HG03354 (cell line): Measurements from ENCODE around the gene KEL.

ENCODE experiments used
- ATAC-seq: cut with Tn5 transposase; IDR thresholded peaks from one replicate; pipeline ENCODE4 v1.9.1; 2021; ENCODE audit warnings: mild to moderate bottlenecking; ENCODE audit not compliant: unreplicated experiment, poor library complexity, severe bottlenecking

KEL gene

DNA sequence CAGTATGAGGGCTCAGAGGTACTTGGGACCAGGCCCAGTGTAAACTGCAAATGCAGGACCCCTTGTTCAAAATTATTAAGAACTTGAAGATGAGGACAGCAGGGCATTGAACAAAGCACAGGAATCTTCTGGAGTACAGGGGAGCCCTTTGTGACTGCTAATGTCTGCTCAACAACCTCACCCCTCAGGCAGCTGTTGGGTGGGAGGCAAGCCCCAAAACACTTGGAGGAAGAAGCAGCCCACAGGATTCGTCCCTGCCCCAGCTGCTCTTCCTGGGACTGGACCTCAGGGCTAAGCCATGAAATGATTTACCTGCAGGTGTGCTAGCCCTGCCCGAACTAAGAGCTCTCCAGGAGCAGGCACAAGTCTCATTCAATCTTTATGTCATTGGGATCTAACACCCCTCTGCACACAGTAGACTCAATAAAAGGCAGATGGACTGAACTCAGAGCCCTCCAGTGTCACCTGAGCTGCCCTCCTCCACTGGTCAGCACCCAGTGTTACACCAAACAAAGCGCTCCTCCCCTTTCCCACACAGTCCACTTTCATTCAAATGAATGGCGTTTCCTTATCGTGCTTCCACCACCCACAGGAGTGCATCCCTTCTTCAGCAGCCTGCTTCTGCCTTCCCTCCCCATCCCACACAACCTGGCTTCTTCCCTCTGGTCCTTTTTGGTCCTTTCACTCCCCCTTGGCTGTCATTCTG is 29.6 kb downstream of the KEL start:
- ATAC-seq = no peak

DNA sequence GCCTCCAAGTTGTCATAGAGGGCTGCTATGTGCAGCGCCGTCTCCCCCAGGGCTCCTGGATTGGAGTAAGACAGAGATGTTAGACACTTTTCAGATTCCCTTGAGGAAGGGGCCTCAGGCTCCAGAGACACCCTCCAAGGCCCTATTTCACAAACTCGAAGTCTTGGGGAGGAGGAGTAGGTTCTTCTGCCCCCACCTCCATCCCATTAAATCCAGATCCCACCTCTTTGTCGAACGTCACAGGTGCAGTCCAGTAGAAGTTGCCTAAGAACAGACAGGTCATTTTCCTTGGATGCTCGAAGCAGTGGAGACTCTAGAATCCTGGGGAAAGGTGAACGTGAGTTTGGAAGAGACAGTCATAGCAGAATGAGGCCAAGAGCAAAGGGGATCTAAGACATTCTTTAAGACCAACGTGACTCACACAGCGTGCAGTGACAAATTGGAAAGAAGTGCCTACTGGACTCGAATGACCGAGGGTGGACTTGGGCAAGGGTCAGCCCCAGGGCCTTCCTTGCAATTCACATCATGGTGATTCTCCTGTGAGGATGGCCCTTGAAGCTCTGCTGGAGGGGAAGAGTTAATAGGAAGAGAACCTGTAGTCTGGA is 31.9 kb downstream of the KEL start:
- no peak for ATAC-seq

DNA sequence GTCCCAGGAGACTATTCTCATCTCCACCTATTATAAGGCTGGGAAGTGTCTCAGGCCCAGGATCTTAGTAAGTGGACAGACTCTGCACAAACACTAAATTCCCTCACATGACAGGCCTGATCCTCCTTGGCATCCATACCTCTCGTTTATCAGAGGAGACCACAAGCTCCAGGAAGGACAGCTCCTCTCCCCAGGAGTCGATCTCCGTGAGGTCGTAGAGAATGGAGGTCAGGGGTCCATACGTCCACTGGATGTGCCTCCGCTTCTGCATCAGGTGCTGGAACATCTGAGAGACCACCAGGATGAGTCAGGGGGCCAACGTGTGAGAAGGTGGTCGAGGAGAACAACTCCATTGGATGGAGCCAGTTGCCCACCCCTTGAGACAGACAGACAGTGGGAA is 34.2 kb downstream of the KEL start:
- ATAC-seq = no peak

DNA sequence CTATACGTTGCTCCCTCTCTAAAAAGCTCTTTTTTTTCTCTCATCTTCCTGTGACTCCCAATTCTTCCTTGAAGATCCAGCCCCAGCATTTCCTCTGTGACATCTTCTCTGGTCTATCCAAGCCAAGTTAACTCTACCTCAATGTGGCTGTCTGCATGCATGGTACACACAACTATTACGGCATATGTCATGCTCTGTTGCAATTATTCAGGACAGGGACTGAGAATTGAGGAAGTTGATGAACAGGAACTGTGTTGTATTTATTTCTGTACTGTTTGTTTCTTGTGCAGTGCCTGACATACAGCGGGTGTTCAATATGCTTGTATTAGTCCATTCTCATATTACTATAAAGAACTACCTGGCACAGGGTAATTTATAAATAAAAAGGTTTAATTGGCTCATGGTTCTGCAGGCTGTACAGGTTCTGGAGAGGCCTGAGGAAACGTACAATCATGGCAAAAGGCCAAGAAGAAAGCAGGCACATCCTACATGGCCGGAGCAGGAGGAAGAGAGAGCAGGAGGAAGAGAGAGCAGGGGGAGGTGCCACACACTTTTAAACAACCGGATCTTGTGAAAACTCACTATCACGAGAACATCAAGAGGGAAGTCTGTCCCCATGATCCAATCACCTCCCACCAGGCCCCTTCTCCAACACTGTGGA is 34.9 kb downstream of the KEL start:
- no peak for ATAC-seq

DNA sequence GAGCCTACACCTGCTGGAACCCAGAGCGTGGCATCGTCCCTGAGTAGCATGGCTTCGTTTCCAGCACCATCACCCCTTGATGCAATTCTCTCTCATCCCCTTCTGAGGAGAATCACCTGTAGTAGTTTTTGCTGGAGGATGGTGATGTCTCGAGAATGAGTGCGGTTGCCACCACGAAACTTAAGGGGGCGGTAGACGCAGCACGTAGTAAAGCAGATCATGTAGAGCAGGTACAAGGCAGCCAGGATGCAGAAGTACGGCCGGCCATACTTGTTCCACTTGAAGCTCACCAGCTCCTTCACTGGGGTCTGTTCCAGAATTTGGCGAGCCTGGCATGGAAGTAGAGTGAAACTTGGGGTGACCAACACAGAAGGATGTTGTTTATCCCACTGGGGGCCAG is 36.8 kb downstream of the KEL start:
- no peak for ATAC-seq

DNA sequence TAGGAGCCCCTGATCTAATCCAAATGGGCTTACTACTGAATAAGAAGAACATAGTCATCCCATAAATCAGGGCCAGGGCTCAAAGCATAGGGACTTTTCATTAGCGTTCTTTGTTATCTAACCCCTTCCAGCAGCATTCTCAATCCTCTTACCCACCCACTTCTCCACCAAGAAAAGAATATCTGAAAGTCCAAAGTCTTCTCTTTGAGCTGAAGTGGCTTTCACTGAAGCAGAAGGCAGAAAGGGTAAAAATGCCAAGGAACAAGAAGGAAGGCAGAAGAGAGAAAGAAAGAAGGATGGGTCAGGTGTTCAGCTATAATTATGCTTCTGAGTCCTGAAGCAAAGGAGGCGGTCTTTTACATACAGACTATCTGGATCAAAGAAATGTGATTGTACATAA is 38.8 kb downstream of the KEL start:
- no peak for ATAC-seq

DNA sequence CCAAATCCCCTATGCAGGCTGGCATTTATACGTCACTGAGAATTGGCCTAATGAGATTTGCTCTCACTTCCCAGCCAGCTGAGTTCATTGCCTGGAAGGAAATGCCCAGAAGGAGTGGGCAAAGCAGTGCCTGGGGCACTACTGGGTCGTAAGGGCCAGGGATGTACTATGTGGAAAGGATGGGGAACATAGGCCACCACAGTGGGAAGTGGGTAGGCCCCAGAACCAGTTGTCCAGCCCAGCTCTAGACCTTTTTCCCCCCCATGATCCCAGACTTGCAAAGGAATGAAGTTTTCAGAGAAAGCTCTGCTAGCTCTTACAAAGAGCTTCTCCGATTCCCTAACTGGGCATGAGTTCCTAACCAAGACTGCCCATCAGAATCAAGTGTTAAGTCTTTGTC is 42.5 kb downstream of the KEL start:
- ATAC-seq = no peak

DNA sequence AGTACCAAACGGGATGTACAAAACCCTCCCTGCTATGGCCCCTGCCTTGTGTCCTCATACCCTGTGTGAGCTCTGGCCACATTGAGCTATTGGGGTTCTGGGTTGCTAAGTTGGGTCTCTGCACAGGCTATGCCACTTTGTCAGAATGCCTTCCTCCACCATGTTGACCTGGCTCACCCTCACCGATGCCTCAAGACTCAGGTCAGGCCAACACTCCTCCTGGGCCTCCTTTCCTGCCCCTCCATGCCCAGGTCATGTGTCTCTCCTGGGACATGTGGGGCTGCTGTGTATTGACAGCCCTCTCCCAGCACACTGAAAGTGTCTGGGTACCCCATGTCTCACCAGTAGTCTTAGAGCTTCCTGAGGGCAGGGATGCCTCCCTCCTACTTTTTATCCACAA is 43.3 kb downstream of the KEL start:
- no peak for ATAC-seq

DNA sequence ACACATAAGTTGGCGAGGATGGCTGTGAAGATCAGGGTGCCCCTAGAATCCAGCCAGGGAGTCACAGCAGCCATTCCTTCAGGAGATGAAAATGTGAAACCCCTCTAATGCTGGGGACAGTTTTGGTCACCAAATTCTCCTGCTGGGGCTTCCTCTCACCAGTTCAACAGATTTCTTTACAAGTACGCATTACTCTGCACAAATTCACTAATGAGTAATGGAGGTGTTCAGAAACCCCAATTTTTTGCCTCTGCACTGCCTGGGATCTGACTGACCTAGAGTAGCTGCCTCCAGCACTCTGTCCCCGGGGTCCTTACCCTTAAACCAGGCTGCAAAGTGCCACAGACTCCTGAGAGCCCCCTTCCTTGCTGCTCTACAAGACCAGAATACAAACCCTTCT is 44.7 kb downstream of the KEL start:
- ATAC-seq = no peak

DNA sequence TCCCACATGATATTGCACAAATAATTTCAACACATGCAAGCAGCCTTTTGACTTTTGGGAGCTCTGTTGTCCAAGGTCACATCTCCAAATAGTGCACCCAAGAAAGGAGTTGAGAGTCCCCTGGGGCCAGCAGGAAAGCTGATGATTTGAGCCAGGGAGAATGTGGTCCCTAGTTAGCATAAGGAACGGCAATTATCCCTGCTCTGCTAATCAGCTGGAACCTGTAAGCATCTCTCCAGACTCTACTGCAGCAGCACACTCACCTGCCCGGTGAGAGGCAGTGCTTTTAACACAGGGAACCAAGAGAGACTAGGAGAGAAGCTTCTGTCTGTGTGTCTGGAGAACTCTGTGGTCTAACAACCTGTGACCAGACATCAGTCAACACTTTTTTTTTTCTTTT is 45.7 kb downstream of the KEL start:
- no peak for ATAC-seq

DNA sequence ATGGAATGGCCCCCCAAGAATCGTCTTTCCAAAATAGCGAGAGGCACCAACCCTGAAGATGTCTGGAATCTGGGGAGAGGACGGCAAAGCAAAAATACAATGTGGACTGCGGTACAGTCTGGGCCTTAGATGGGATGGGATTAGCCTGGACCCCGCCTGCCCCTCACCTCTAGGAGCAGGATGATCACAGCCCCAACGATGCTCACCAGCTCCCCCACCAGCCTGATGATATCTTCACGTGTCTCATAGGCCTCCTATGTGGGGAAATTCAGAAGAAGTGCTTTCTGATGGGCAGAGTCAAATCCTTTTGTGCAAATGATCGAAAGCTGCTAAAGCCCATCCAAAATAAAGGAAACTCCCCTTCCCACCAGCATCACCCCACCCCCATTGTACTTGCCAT is 46.8 kb downstream of the KEL start:
- ATAC-seq = no peak

DNA sequence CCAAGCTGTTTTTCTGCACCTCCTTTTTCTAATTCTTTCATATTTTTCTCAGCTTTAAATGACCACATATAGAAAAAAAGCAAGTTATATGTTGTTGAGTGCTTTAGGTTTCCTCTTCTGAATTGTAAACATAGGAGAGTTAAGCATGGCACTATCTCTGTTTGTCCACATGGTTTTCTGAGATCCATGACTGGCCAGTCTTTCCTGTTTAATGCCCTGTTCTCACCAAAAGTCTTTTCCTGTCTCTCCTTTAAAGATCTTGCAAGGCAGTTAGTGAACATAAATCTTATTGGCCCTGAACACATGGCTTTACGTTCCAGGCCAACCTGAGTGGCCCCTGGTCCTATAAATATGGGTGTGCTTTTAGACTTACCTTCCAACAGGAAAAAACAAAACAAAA is 48.0 kb downstream of the KEL start:
- no peak for ATAC-seq

DNA sequence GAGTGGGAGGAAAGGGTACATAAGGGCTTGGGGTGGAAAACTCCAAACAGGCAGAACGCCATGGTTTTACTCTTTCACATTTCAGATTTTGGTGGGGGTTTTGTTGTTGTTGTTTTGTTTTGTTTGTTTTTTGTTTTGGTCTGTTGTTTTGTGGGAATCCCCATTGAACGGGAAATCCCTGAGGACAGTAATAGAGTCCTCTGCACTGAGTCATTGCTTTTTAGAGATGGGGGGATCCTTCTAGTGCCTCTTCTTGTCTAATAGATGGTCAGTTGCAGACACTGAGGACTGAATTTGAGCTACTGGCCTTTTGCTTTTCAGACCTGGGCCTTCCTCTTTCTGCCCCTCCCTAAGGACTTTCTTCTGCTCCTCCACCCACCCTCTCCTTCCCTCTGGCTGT is 48.6 kb downstream of the KEL start:
- ATAC-seq = no peak

DNA sequence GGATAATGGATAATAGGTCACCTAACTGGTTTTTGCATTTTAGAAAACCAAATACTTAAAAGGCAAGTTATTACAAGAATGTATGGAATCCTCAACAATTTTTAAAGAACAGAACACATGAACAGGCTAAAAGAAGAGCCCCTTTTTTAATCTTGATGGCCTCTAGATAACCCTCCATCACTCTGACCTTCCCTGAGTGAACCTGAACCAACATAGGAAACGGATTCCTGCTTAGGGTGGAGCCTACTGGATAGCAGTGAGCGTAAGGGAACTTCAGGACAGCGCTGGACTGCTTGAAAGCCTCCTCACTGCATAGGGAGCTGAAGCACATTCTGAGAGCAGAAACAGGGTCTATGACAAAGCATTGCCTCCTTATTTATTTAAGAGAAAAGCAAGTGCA is 49.1 kb downstream of the KEL start:
- ATAC-seq = no peak

DNA sequence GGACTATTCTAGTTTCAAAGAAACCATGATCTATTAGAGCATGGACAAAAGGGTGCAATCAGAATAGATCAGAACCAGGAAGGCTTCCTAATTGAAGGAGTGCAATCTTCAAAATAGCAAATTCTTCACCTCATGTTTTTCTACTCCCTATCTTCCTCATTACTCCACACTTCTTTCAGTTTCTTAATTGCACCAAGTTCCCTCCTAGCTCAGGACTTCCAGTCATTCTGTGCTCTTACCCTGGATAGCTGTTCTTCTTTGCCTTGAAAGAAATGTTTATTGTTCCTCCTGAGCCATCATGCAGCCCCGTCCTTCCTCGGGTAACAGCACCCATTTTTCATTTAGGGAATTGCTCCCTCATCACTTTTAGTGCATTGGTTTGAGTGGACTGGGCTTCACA is 51.7 kb downstream of the KEL start:
- ATAC-seq = no peak

DNA sequence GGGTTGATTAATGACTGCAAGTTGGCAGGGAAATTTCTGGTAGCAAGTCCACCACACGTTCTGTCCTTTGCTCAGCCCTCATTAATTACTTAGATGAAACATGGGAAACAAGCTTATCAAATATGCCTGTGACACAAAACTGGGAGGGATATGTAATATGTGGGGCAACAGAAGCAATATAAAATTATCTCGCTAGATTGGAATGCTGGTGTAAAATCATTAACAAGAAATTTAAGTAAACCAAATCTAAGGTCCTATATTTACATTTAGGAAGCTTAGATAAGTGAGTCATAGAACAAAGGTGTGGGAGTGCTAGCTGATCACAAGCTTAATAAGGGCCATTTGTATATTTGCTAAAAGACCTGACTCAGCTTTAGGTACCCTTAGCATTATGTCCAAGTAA is 52.1 kb downstream of the KEL start:
- no peak for ATAC-seq

DNA sequence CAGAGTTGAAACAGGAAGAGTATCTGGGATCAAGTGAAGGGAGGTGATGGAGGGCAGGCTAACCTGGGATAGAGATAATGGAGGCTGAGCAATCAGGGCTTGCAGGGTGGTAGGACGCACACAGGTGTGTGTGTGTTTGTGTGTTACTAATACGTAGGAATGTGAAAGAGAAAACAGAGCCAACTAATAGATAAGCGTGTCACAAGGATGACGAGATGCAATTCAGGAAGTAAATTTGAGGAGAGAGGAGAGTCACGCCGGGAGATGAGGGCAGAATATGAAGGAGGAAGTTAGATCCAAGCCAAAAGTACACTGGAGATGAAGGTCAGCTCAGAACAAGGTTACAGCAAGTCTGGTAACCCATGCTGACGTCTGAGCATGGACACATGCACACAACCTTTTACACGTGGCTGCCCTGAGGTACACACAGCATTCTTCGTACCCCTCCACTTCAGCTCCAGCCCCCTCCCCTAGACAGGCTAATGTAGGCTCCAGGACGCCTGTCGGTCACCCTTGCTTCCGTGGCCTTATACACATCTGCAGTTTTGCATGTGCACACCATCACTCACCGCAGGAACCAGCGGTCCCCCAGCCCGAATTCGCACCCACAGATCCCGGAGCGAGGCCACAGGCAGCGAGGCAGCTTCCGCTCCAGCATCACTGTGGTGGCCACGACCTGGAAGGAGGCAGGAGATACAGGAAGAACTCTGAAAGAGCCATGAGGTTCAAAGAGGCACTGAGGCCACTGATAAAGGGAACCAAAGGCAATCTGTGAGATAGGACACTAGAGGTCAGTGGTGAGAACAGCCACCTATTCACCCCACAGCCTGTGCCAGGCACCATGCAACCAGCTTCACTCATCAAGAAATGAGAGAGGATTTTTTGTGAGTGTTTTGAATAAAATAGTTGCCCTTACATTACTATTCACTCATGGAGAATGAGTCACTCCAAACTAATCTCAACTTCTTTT is 53.0 kb downstream of the KEL start:
- ATAC-seq = no peak

DNA sequence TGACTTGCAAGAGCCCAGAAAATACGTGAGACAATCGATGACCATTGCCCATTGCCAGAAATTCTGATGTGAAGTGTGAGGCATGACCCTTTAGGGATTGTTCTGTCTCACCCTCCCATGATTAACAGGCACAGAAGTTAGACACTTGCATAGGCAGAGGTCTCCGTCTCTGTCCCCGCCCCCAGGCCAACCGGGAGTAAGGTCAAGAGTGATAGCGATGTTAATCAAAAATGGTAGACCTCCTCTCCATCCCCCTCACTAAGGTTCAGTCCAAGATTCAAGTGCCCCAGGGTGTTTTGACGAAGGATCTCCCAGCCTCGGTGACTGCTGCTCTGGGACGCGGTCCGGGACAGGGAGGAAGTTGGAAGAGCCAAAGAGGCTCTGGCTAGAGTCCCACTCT is 53.9 kb downstream of the KEL start:
- ATAC-seq = no peak

DNA sequence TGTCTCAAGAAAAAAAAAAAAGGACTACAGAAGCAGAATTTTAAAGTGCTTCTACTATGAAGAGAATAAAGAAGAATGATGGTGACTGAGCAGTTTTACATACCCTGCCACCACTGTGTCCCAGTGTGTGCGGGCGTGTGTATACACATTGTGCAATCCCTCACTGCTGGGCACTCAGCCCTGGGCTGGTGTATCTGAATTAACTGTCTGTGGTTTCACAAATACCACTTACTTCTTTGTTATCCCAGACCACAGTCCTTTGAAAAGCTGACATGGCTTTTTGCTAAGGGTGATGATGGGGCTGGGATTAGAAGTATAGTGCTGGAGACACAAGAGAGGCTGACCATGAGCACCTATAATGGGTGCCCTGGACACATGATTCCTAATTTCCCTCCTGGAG is 55.5 kb downstream of the KEL start:
- no peak for ATAC-seq

DNA sequence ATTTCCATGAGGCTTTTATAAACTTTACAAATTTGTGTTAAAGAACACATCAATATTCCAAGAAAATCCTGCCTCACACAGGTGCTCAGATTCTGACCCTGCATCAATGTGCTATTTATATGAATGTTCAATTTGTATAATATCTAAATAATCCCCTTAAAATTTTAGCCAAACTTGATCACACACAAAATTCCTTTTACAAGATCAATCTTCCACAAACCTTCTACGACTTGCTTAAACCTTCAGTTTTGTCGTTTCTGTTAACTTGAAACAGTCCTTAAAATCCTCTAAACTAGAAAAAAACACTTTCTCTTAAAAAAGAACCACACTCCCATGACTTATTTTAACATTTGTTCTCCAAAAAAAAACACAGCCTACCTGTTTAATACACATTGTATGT is 56.4 kb downstream of the KEL start:
- ATAC-seq = no peak
